HG03097 (cell line): Measurements from ENCODE around the gene AAMP.
"Not testable (repeated sequence)": the region's sequence is repeated elsewhere in the genome, so short reads cannot be mapped to it uniquely, and the experiment has no call there.

ENCODE experiments used
- ATAC-seq: cut with Tn5 transposase; IDR thresholded peaks from one replicate; pipeline ENCODE4 v1.9.1; 2021; ENCODE audit not compliant: unreplicated experiment, low FRiP score

AAMP gene

DNA sequence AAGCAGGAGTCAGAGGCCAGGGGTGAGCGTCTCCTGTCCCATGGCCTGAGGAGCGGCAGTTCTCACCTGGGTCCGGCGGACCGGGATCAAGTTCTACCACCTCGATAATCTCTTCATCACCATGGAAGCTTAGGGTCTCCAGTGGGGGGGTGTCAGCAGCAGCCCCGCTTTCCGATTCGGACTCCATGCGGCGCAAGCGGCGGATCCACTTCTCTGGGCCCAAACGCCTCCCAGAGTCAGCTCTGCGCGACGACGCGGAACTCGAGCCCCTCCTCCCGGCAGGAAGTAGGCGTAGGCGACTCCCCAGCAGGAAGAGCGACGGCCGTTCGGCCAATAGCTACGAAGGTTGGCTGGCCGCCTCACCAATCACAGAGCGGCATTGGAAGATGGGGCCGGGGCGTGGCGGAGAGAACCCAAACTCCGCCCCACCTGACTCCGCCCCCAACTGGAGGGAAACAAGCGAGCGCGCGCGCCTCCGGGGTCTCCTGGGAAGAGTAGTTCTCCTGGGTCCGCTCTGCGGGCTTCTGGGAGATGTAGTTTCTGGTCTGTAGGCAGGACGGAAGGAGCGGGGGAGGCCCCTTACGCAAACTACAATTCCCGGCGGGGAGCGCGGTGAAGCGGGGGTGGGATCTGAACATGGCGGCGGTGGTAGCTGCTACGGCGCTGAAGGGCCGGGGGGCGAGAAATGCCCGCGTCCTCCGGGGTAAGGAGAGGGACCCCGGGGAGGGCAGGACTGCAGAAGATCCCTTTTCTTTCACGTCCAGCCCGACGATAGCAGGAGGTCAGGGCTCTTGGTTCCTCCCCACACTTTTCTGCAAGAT is at the start of gene AAMP, which contains the start of gene PNKD:
AAMP (minus strand) TSS at position 238 of the 821 bp plus-strand sequence; CDS start at position 187, 51 bp downstream.
PNKD (plus strand) TSS at position 620 of the 821 bp plus-strand sequence; CDS start at position 637, 17 bp downstream.
- ATAC-seq = peak; percentile 84

GRCh38 chr2:218318241-218318640 is 48.3 kb upstream of the AAMP start:
- ATAC-seq = no peak

GRCh38 chr2:218317835-218318234 is 47.9 kb upstream of the AAMP start:
- ATAC-seq = no peak

- ATAC-seq = no peak
Measured at GRCh38 chr2:218317303-218317630, 47.3 kb upstream of the AAMP start.

DNA sequence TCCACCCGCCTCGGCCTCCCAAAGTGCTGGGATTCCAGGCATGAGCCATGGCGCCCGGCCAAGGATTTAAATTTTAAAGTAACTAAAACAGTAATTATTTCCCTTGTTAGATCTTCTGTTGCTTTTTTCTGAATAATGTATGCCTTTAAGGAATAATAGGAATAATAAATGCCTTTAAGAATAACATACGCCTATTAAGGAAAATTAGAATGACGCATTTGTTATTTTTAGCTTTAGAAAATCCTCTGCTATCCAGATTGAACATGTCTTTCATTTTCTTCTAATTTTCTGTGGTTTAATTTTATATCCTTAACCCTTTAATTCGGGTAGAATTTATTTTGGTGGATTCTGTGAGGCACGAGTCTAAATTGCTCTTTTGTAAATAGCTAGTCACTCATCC is 45.5 kb upstream of the AAMP start:
- ATAC-seq = no peak

DNA sequence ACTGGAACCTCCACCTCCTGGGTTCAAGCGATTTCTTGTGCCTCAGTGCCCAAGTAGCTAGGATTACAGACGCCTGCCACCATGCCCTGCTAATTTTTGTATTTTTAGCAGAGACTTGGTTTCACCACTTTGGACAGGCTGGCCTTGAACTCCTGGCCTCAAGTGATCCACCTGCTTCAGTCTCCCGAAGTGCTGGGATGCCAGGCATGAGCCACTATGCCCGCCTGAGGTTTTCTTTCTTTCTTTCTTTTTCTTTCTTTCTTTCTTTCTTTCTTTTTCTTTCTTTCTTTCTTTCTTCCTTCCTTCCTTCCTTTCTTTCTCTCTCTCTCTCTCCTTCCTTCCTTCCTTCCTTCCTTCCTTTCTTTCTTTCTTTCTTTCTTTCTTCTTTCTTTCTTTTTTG is 44.8 kb upstream of the AAMP start:
- not testable (repeated sequence) for ATAC-seq

GRCh38 chr2:218313356-218313755 is 43.4 kb upstream of the AAMP start:
- ATAC-seq = no peak

- no peak for ATAC-seq
Measured at GRCh38 chr2:218312267-218312756, 42.4 kb upstream of the AAMP start.

- not testable (repeated sequence) for ATAC-seq
Measured at GRCh38 chr2:218311541-218312266, 41.8 kb upstream of the AAMP start.

DNA sequence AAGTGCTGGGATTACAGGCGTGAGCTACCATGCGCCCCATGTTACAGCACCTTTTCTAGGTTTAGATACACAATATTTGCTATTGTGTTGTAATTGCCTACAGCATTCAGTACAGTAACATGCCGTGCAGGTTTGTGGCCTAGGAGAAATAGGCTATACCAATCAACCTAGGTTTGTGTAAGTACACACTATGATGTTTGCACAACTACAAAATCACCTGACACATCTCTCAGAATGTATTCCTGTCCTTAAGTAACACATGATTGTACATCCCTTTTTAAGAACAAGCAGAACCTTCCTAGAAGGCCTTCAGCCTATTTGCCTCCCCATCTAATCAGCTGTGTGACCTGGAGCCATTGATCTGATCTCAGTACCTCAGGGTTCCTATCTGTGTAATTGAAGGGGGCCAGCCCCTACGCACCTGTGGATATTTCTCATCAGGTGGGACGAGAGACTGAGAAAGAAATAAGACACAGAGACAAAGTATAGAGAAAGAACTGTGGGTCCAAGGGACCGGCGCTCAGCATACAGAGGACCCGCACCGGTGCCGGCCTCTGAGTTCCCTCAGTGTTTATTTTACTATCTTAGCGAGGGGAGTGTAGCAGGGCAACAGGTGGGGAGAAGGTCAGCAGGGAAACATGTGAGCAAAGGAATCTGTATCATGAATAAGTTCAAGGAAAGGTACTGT is 41.1 kb upstream of the AAMP start:
- no peak for ATAC-seq

GRCh38 chr2:218307415-218308090 is 37.6 kb upstream of the AAMP start:
- no peak for ATAC-seq

GRCh38 chr2:218306184-218306920 is 36.4 kb upstream of the AAMP start:
- no peak for ATAC-seq

- no peak for ATAC-seq
Measured at GRCh38 chr2:218305383-218305782, 35.4 kb upstream of the AAMP start.

GRCh38 chr2:218301176-218301819 is 31.4 kb upstream of the AAMP start:
- ATAC-seq = peak; percentile 68

DNA sequence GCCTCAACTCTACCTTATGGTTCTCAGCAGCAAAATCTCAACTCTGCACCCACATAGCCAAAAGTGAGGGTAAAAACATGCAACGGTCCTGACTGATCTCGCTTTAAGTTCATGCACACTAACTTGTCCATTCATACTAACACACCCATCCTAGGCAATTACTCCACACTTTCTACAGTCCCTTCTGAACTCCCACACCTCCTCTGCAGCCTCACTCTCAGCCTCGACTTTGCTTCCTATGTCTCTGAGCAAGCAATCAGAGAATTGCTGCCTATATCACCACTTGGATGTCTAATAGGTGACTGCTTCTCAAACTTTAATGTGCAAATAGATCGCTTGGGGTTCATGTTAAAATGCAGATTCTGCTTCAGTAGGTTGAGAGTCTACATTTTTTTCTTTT is 30.2 kb upstream of the AAMP start:
- no peak for ATAC-seq

DNA sequence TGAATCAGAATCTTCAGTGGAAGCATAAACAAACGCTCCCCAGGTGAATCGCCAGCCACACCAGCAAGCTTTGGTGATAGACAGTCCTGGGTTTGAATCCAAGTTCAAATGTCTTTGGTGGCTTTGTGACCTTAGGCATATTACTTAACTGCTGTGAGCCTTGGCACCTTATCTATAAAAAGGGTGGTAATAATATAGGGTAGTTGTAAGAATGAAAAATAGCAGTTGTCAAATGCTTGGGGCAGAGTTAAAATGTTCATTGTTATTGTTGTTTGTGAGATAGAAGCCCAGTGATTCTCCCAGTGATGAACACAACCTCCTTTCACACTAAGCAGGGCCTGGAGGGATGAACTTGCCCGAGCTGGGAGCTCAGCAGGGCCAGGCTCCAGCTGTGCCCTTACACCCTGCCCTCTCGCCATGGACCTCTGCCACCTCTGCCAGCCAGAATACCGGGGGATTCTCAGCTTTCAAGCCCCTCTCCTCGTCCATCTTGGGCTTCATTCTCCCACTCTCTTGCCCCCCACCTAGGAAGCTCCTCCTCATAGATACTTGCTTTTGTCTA is 28.5 kb upstream of the AAMP start:
- no peak for ATAC-seq

DNA sequence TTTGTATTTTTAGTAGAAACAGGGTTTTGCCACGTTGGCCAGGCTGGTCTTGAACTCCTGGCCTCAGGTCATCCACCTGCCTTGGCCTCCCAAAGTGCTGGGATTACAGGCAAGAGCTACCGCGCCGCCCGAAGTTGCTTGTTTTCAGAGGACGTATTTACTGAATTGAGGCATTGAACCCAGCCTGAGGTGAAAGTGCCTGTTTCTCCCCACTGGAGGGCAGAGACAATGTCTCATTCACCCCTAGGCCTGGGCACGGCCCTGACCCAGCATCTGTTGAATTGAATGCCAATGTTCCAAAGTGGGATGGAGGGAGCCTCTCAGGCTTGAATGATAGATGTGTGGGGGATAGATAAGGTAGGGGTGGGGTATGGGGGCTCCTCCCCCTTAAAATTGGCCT is 26.9 kb upstream of the AAMP start:
- ATAC-seq = no peak

- no peak for ATAC-seq
Measured at GRCh38 chr2:218296200-218296599, 26.3 kb upstream of the AAMP start.

DNA sequence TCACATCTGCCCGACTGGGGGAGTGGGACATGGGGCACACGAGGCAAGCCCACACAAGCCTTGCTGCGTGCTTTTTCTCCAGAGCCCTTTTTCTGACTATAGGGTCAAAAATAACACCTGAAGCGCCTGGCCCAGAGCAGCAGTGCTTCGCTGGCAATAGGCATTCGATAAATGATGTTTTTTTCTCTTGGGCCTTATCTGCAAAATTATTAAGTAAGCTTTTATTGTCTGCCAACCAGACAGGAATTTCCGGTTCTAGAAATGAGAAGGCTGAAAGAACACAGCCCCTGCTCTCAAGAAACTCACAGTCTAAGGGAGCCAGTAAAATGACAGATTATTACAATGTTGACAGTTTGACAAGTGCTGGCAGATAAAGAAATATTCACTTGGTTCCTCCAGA is 25.1 kb upstream of the AAMP start:
- no peak for ATAC-seq
